GM19438 (cell line): Measurements from ENCODE around the gene DSC2.
"Not testable (repeated sequence)": the region's sequence is repeated elsewhere in the genome, so short reads cannot be mapped to it uniquely, and the experiment has no call there.

Experiments
- ATAC-seq: cut with Tn5 transposase; IDR thresholded peaks from one replicate; pipeline ENCODE4 v1.9.1; 2021; ENCODE audit warnings: low read depth; ENCODE audit not compliant: unreplicated experiment

Gene DSC2

GRCh38 chr18:31046916-31047315 lies 55.3 kb downstream of the DSC2 start:
- ATAC-seq = no peak

GRCh38 chr18:31045599-31045998 lies 56.6 kb downstream of the DSC2 start:
- ATAC-seq = no peak

GRCh38 chr18:31044926-31045325 lies 57.3 kb downstream of the DSC2 start:
- no peak for ATAC-seq

DNA sequence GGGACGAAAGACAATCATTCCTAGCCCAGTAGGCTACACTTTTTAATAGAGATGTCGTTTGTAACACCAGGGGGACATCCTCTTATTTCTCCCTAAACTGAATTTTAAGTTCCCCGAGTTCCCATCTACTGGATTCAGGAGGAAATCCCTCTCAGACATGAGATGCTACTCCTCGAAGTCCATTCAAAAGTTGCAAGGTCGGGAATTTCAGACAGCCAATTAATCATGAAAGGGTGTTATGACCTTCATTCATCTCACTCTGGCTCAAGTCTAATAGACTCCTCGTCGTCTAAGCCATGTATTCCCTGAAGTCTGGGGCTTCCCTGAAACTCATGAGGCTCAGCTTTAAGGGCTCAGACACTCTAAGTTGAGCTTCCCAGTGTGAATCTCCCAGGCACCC lies 58.5 kb downstream of the DSC2 start:
- no peak for ATAC-seq

DNA sequence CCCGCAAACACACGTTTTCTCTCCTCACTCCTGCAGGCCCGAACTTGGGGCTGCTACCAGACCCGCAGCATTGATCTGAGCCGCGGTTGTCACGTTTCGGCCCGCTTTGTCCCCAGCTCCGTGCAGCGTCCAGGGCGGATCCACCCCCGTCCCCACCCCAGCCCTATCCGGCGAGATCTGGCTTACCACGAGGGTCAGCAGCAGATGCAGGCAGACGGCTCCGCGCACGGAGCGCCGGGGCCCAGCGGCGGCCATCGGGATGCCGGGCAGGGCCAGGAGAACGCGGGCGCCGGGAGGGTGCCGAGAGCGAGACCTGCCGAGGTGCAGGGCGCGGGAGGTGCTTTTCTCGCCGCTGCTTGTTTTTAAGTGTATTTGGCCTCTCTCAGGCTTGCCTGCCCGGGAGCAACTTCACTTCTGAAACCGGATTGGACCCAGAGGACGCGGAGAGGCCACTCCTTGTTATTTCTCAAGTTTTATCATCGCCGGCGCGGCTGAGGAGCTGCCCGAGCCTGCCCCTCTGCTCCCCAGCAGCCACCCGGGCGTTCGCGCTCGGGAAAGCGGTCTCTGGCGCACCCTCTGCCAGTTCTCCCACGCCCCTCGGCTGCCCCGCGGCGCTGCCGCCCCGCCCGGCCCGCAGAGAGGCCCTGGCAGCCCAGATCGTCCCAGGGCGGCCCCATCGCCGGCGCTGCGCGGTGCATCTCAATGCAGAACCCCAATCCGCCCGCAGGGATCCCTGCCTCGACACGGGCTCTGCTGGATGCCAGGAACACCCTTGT lies 59.6 kb downstream of the DSC2 start, which contains the start of gene DSC3:
TSS of gene DSC3 (minus strand) at position 337 of the 776 bp plus-strand sequence. CDS start at position 255, 82 bp downstream.
- no peak for ATAC-seq

- no peak for ATAC-seq
These were observed 60.2 kb downstream of the DSC2 start for GRCh38 chr18:31042084-31042405.

- ATAC-seq = no peak
These were observed 60.7 kb downstream of the DSC2 start for GRCh38 chr18:31041271-31042083.

GRCh38 chr18:31040686-31041270 lies 61.4 kb downstream of the DSC2 start:
- no peak for ATAC-seq

DNA sequence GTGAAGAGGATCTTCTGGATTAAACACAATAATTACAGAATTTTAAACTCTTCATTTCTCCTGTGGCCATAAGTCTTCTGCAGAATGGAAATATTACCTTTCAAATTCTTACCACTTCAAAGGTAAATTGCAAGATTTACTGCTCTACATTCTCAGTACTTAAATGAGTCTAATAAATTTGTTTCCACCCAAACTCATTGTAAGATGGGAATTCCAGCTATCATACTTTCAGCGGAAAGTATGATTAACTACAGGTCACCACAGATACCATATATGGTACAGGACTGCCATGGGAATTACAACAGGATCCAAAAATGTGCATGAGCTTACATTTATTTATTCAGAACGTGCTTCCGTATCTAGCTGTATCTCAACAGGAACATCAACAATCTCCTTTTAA lies 62.8 kb downstream of the DSC2 start:
- no peak for ATAC-seq

DNA sequence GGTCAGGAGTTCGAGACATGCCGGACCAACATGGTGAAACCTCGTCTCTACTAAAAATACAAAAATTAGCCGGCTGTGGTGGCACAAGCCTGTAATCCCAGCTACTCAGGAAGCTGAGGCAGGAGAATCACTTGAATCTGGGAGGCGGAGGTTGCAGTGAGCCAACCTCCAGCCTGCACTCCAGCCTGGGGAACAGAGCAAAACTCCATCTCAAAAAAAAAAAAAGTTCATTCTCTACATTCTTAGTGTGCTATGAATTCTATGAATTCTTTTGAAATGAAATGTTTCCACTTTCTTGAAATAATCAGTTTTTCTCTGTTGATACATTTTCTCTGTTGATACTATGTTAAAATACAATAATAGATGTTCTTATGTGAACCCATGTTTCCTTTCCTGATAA lies 64.5 kb downstream of the DSC2 start:
- ATAC-seq = not testable (repeated sequence)

- no peak for ATAC-seq
These were observed 67.7 kb downstream of the DSC2 start for GRCh38 chr18:31034541-31034940.

DNA sequence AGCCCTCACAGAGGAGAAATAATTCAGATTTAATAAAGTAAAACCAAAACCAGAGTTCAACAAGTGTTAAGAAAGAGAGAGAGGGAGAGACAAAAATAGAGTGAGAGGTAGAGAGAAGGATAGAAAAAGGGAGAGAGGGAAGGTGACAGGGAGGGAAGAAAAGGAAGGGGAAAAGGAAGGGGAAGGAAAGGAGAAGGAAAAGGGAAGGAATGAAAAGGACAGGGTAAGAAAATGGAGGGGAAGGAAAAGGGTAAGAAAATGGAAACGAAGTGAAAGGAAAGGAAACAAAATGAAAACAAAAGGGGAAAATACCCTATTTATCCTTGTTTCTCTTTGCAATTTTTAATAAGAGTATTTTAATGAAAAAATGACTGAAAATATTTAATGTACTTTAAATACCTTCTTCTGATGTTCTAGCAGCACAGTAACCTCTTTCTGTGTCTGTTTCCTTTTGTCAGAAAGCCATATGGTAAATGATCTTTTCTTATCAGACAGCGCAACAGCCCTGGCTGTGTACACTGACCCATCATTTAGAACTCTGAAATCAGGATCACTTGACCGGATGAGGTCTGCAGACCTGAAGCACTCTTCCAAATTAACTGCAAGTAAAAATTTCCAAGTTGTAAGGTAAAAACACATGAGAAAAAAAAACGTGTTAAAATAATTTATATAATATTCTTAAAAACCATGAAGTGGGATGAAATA lies 71.5 kb downstream of the DSC2 start:
- no peak for ATAC-seq

DNA sequence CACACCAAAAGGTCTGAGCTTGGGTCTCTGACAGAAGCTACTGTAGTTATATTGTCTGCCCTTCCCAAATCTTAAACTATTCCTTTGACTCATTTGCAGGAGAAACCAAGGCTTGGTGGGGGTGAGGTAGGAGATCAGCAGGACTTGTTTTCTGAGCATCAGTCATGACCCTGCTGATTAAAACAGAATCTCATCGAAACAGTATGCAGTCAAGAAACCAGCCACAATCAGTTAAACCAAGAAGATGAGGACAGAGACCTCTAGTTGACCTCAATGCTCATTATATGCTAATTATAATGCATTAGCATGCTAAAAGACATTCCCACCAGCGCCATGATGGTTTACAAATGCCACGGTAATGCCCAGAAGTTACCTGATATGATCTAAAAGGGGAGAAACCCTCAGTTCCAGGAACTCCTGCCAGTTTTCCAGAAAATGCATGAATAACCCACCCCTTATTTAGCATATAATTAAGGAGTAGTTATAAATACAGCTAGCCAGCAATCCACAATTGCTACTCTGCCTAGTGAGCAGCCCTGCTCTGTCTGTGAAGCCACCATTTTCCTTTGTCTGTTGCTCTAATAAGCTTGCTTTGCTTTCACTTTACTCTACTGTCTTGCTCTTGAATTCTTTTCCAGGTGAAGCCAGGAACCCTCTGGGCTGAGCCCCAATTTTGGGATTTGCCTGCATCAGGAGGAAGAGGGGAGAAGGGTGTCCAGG lies 86.3 kb downstream of the DSC2 start:
- no peak for ATAC-seq

- ATAC-seq = not testable (repeated sequence)
These were observed 90.8 kb downstream of the DSC2 start for GRCh38 chr18:31011455-31011854.

- no peak for ATAC-seq
These were observed 91.6 kb downstream of the DSC2 start for GRCh38 chr18:31010601-31011000.
